H1 (cell line): ENCODE results near the gene PPP4R1. TPM values are rescaled to one million over a fixed set of nuclear protein-coding genes. Genes with fewer than 3 reads are reported as not detected.

Source experiments
- CTCF ChIA-PET: fragments of 300-600 bp; sonication (Branson Sonifier 250); formaldehyde crosslinking; loops from one replicate; lab custom pipeline; 2021; ENCODE audit not compliant: partially characterized antibody; lab: Charles Lee
- POLR2A ChIA-PET: fragments of 300-600 bp; sonication (Branson Sonifier 250); formaldehyde crosslinking; loops from one replicate; lab custom pipeline; 2021; ENCODE audit warnings: inconsistent platforms; ENCODE audit not compliant: partially characterized antibody; lab: Charles Lee
- DNase-seq, 2 experiments: peaks; one replicate each; pipeline versions ENCODE4 v3.0.0 to v3.0.0-alpha.2; 2010 to 2022; ENCODE audit warnings: low spot score in 2 of 2, low read depth in 1 of 2, mixed read lengths in 1 of 2
- FAIRE-seq: peaks from 2 replicates; lab custom pipeline; 2011; peaks lifted over from hg19 to GRCh38; lab: Jason Lieb, UNC
- H2AFZ ChIP-seq: 2 replicates; pipeline ENCODE4 v1.8.1; 2012; ENCODE audit warnings: low read length, inconsistent platforms
- H2AK5ac ChIP-seq: 2 replicates; pipeline ENCODE4 v1.6.1; 2013; ENCODE audit warnings: low read depth, low read length
- H2BK120ac ChIP-seq: replicated peaks from 2 replicates; pipeline ENCODE3; 2013; ENCODE audit warnings: low read depth, low read length, inconsistent platforms
- H2BK12ac ChIP-seq: 2 replicates; pipeline ENCODE4 v1.6.1; 2013; ENCODE audit warnings: low read depth, low read length
- H2BK15ac ChIP-seq: 2 replicates; pipeline ENCODE4 v1.6.1; 2013; ENCODE audit warnings: low read length
- H2BK20ac ChIP-seq: 2 replicates; pipeline ENCODE4 v1.6.1; 2013; ENCODE audit warnings: low read length
- H2BK5ac ChIP-seq: 2 replicates; pipeline ENCODE4 v1.6.1; 2013; ENCODE audit warnings: low read depth, low read length
- H3K14ac ChIP-seq: 2 replicates; pipeline ENCODE4 v1.6.1; 2013; ENCODE audit warnings: inconsistent platforms; ENCODE audit not compliant: insufficient read length
- H3K18ac ChIP-seq: 2 replicates; pipeline ENCODE4 v1.6.1; 2013; ENCODE audit warnings: low read length; ENCODE audit errors: extremely low read depth
- H3K23ac ChIP-seq: 2 replicates; pipeline ENCODE4 v1.6.1; 2013; ENCODE audit warnings: inconsistent platforms; ENCODE audit not compliant: insufficient read length
- H3K23me2 ChIP-seq: 2 replicates; pipeline ENCODE4 v1.6.1; 2013; ENCODE audit warnings: low read depth, low read length
- H3K27ac ChIP-seq: 2 replicates; pipeline ENCODE4 v1.6.1; 2011; ENCODE audit warnings: low read depth, low read length, inconsistent platforms
- H3K27me3 ChIP-seq, 4 experiments: replicated peaks in 1 of 4; 1 replicate in 1 of 4; 2 replicates in 3 of 4; pipeline versions ENCODE4 v1.6.1 to v1.8.1; 2011 to 2013; ENCODE audit warnings: low read length in 3 of 4, mild to moderate bottlenecking in 3 of 4, inconsistent platforms in 2 of 4, mixed read lengths in 2 of 4, moderate library complexity in 1 of 4; ENCODE audit not compliant: control insufficient read depth in 3 of 4, insufficient read depth in 3 of 4; ENCODE audit errors: extremely low read depth in 1 of 4
- H3K36me3 ChIP-seq, 4 experiments: 2 replicates each; pipeline versions ENCODE4 v1.6.1 to v1.8.1; 2011 to 2013; ENCODE audit warnings: mild to moderate bottlenecking in 4 of 4, low read length in 3 of 4, moderate library complexity in 2 of 4, control low read depth in 1 of 4, inconsistent platforms in 1 of 4; ENCODE audit not compliant: insufficient read depth in 4 of 4, control insufficient read depth in 2 of 4
- H3K4ac ChIP-seq: replicated peaks from 2 replicates; pipeline ENCODE3; 2013; ENCODE audit warnings: low read length, low read depth, mixed read lengths, inconsistent platforms; ENCODE audit not compliant: insufficient read length
- H3K4me1 ChIP-seq, 4 experiments: replicated peaks in 1 of 4; 1 replicate in 1 of 4; 2 replicates in 3 of 4; pipeline versions ENCODE4 v1.6.1 to v1.8.1; 2011 to 2013; ENCODE audit warnings: low read length in 3 of 4, inconsistent platforms in 2 of 4, mixed read lengths in 1 of 4; ENCODE audit not compliant: insufficient read depth in 4 of 4, control insufficient read depth in 3 of 4
- H3K4me2 ChIP-seq, 2 experiments: 2 replicates each; pipeline versions ENCODE4 v1.6.1 to v1.8.1; 2011 to 2013; ENCODE audit warnings: low read depth in 2 of 2, low read length in 2 of 2, control low read depth in 1 of 2, inconsistent platforms in 1 of 2, mild to moderate bottlenecking in 1 of 2; ENCODE audit not compliant: insufficient read depth in 1 of 2
- H3K4me3 ChIP-seq, 4 experiments: fragments of 200-600, 300-600 bp in 1 of 4; sonication (generic), shearing (Covaris generic), sonication (Bioruptor Twin) in 1 of 4; 2 replicates each; pipeline versions ENCODE4 v1.5.1 to v1.8.1; 2011 to 2016; ENCODE audit warnings: low read length in 4 of 4, low read depth in 3 of 4, control low read depth in 2 of 4, inconsistent platforms in 2 of 4, mild to moderate bottlenecking in 2 of 4, mixed read lengths in 1 of 4, moderate library complexity in 1 of 4; ENCODE audit not compliant: insufficient read depth in 2 of 4; ENCODE audit errors: extremely low read depth in 1 of 4
- H3K56ac ChIP-seq: replicated peaks from 2 replicates; pipeline ENCODE3; 2013; ENCODE audit warnings: low read depth, mild to moderate bottlenecking, mixed read lengths, low read length, inconsistent platforms; ENCODE audit not compliant: insufficient read length
- H3K79me1 ChIP-seq: 2 replicates; pipeline ENCODE4 v1.6.1; 2013; ENCODE audit warnings: low read depth, low read length, control low read depth
- H3K79me2 ChIP-seq, 2 experiments: 2 replicates each; pipeline versions ENCODE4 v1.6.1 to v1.8.1; 2012 to 2013; ENCODE audit warnings: low read length in 2 of 2, mild to moderate bottlenecking in 2 of 2, inconsistent platforms in 1 of 2; ENCODE audit not compliant: insufficient read depth in 2 of 2, control insufficient read depth in 1 of 2
- H3K9ac ChIP-seq, 4 experiments: replicated peaks in 1 of 4; 1 replicate in 1 of 4; 2 replicates in 3 of 4; pipeline versions ENCODE4 v1.6.1 to v1.8.1; 2011 to 2013; ENCODE audit warnings: low read depth in 3 of 4, low read length in 3 of 4, control low read depth in 2 of 4, mild to moderate bottlenecking in 2 of 4, moderate library complexity in 2 of 4, inconsistent platforms in 1 of 4; ENCODE audit errors: extremely low read depth in 1 of 4
- H3K9me3 ChIP-seq, 2 experiments: 2 replicates each; pipeline versions ENCODE4 v1.6.1 to v1.8.1; 2012 to 2013; ENCODE audit warnings: mild to moderate bottlenecking in 2 of 2, moderate library complexity in 2 of 2, control low read depth in 1 of 2, inconsistent platforms in 1 of 2, low read depth in 1 of 2, low read length in 1 of 2, mixed read lengths in 1 of 2; ENCODE audit not compliant: insufficient read depth in 2 of 2
- H4K20me1 ChIP-seq, 2 experiments: replicated peaks in 1 of 2; 2 replicates each; pipeline versions ENCODE3 to v1.8.1; 2011 to 2013; ENCODE audit warnings: inconsistent platforms in 2 of 2, low read length in 2 of 2, mild to moderate bottlenecking in 1 of 2; ENCODE audit not compliant: insufficient read depth in 2 of 2, control insufficient read depth in 1 of 2
- H4K5ac ChIP-seq: 2 replicates; pipeline ENCODE4 v1.6.1; 2013; ENCODE audit warnings: low read length, low read depth, mixed read lengths, inconsistent platforms; ENCODE audit not compliant: insufficient read length
- H4K8ac ChIP-seq: 2 replicates; pipeline ENCODE4 v1.8.0; 2013; ENCODE audit warnings: mild to moderate bottlenecking, moderate library complexity, low read length, inconsistent platforms; ENCODE audit not compliant: insufficient read depth; ENCODE audit errors: extremely low read depth
- H4K91ac ChIP-seq: replicated peaks from 2 replicates; pipeline ENCODE3; 2013; ENCODE audit warnings: low read length, mixed read lengths, inconsistent platforms; ENCODE audit not compliant: insufficient read length
- KDM5A ChIP-seq: fragments of 200-600 bp; IDR thresholded peaks from 2 replicates; pipeline ENCODE4 v1.7.1; 2012; ENCODE audit warnings: mild to moderate bottlenecking, low read length, inconsistent platforms, mixed read lengths
- POU5F1 ChIP-seq: IDR thresholded peaks from 2 replicates; pipeline ENCODE4 v1.6.1; 2011; ENCODE audit warnings: low read depth, mild to moderate bottlenecking, low read length, moderate library complexity
- SP1 ChIP-seq: IDR thresholded peaks from 2 replicates; pipeline ENCODE4 v1.6.1; 2011; ENCODE audit warnings: low read depth, low read length
- TAF1 ChIP-seq: IDR thresholded peaks from 2 replicates; pipeline ENCODE4 v1.6.1; 2011; ENCODE audit warnings: mild to moderate bottlenecking, low read depth, low read length
- TCF12 ChIP-seq: IDR thresholded peaks from 2 replicates; pipeline ENCODE4 v1.6.1; 2011; ENCODE audit warnings: low read depth, mild to moderate bottlenecking, low read length
- WGBS, 2 experiments: shearing (Covaris generic) in 1 of 2; methylation state at CpG; one replicate each; pipeline versions ENCODE4 v1.1.6 to v1.1.7; 2013 to 2015; ENCODE audit warnings: low lambda C conversion rate in 2 of 2, mixed read lengths in 2 of 2, inconsistent platforms in 1 of 2, low coverage in 1 of 2, missing lambda C conversion rate in 1 of 2; ENCODE audit not compliant: insufficient replicate concordance in 2 of 2, insufficient coverage in 1 of 2, insufficient read length in 1 of 2; ENCODE audit errors: extremely low coverage in 1 of 2, missing lambda C conversion rate in 1 of 2; 5-methylcytosine and 5-hydroxymethylcytosine counted together
- polyA plus RNA-seq, 7 experiments: library from polyadenylated mRNA; depleted of rRNA in 3 of 7; stranded (reverse) in 5 of 7; unstranded in 2 of 7; fragments of >200 nt in 5 of 7; fragments of 200-250 nt in 2 of 7; gene quantifications; 1 replicate in 5 of 7; 2 replicates in 1 of 7; 4 replicates in 1 of 7; pipeline versions ENCODE4 v1.2.1 to v1.2.3, GENCODE V29; 2011 to 2013; ENCODE audit warnings: missing spikeins in 2 of 7, mixed read lengths in 2 of 7
- total RNA-seq: library from RNA; stranded (reverse); fragmentation: NEBNext Ultra II Directional; extraction: Animal tissue kit (Norgen Biotek cat#: 25700); gene quantifications from 2 replicates; pipeline ENCODE4 v1.2.1, GENCODE V29; 2021
- TF ChIP-seq, protein P1 (sequence below): IDR thresholded peaks from 2 replicates; pipeline ENCODE4 v1.6.1; 2011; ENCODE audit warnings: low read depth, mild to moderate bottlenecking, low read length; ENCODE audit not compliant: insufficient read depth

Gene PPP4R1
- total and polyA plus RNA-seq, 2 of the 8 experiments (the other 6 are each of a cell fraction or from before 2014, with no cell fraction given) = 67.4 to 96.1 TPM

DNA sequence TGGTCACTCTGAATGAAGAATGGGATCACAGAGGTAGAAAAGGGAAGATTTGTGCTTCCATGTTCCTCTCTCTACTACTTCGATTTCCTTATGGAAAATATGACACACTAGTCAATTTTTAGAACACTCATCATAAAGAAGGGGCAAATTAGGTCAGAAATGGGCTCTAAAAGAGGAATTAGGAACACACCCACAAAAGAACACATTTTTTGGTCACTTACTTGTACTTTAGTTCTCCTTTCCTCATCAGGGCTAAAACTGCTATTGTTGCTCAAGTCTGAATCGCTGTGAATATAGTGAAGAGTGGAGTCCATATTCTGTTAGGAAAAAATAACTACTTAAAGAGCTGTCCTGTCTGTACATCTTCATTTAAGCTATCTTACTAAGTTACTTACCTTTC lies 52.6 kb downstream of the PPP4R1 start:
- H3K27ac ChIP-seq = no peak overlapping the region
- H3K23me2 ChIP-seq = no peaks in the 10 kb centered on the region
- H3K14ac ChIP-seq = no peak overlapping the region
- CTCF ChIA-PET = interaction anchor here (0.7 to 5.6 kb wide), 2 partner anchors 13 to 50 kb away, joined by 3 to 42 read pairs; no protein-coding TSS in a partner anchor
- TF ChIP-seq, protein P1, sequence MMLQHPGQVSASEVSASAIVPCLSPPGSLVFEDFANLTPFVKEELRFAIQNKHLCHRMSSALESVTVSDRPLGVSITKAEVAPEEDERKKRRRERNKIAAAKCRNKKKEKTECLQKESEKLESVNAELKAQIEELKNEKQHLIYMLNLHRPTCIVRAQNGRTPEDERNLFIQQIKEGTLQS = no peak
- no peak for TF ChIP-seq SP1
- TF ChIP-seq POU5F1 = no peak
- no peak for TF ChIP-seq TAF1
- no peak for TF ChIP-seq KDM5A
- TF ChIP-seq TCF12 = no peak
- TF ChIP-seq, all 59 proteins: peak for 0
- Histone ChIP-seq H3K36me3 (peaks cover 6 to 50% (median 33%) of the 10 kb centered on the region in 4 experiments), H3K79me1 (no peaks in the 10 kb centered on the region), H3K79me2 (no peaks in the 10 kb centered on the region), H3K4me1 (no peaks in the 10 kb centered on the region), H3K4me3 (no peak overlapping the region), H2BK5ac (no peak overlapping the region), H2AK5ac (no peak overlapping the region), H2BK120ac (no peak overlapping the region), H3K9ac (no peak overlapping the region), H3K18ac (no peak overlapping the region), H4K5ac (no peak overlapping the region), H4K8ac (no peak overlapping the region), H4K91ac (no peak overlapping the region), H2BK15ac (no peak overlapping the region), H4K20me1 (no peaks in the 10 kb centered on the region), H3K23ac (no peak overlapping the region), H3K9me3 (no peaks in the 10 kb centered on the region), H2AFZ (no peak overlapping the region), H3K27me3 (peaks cover 0 to 1% (median 0%) of the 10 kb centered on the region in 4 experiments; a peak in 1 of 7 replicates), H3K4me2 (no peak overlapping the region), H3K4ac (no peak overlapping the region), H2BK12ac (no peak overlapping the region), H3K56ac (no peak overlapping the region), H2BK20ac (no peak overlapping the region)
- DNase-seq (no peak), FAIRE-seq (no peak)
- POLR2A ChIA-PET = interaction anchor here (0.7 kb wide), 1 partner anchor 41 kb away, joined by 3 read pairs; no protein-coding TSS in a partner anchor
- 96% methylated on average over 2 of the region's 2 CpGs; no CpG with 5 or more reads in 1 of the 2 experiments for WGBS, 2 experiments
